Measurements from ENCODE around the gene PHIP.

DNA sequence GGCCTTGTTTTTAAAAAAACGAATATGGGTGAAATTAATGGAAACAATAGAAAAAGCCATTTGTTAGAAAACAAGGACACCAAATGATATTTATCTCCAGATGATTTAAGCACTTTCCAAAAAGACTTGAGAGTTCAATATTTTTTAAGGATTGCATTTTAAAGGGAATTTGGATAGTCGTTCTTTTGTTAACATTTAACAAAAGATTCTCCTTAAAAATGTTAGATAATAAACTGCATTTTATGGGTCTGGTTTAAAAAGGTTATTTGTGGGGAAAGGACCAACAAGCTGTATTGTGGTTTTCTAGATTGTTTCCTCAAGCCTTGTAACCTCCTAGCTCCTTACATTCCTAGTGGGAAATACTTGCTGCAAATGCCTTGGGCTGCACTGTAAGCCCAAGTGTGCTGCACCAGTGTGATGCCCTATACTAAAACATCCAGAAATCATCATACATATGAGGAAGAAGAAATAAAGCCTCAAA lies 1.5 kb upstream of the PHIP start:
- TF ChIP-seq POLR2A (IDR thresholded peaks at IDR 0.05; ENCODE audit: low read depth, low read length) (no peak), EZH2 (IDR thresholded peaks at IDR 0.05; ENCODE audit: borderline replicate concordance, low read depth, low read length, severe bottlenecking) (no peak), JUN (IDR thresholded peaks at IDR 0.05; ENCODE audit: borderline replicate concordance, insufficient read depth, insufficient read length, low read depth) (no peak)
- TF ChIP-seq, protein P1, sequence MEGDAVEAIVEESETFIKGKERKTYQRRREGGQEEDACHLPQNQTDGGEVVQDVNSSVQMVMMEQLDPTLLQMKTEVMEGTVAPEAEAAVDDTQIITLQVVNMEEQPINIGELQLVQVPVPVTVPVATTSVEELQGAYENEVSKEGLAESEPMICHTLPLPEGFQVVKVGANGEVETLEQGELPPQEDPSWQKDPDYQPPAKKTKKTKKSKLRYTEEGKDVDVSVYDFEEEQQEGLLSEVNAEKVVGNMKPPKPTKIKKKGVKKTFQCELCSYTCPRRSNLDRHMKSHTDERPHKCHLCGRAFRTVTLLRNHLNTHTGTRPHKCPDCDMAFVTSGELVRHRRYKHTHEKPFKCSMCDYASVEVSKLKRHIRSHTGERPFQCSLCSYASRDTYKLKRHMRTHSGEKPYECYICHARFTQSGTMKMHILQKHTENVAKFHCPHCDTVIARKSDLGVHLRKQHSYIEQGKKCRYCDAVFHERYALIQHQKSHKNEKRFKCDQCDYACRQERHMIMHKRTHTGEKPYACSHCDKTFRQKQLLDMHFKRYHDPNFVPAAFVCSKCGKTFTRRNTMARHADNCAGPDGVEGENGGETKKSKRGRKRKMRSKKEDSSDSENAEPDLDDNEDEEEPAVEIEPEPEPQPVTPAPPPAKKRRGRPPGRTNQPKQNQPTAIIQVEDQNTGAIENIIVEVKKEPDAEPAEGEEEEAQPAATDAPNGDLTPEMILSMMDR (IDR thresholded peaks at IDR 0.05; ENCODE audit: extremely low read depth in 1 of 2, insufficient read depth in 1 of 2, low read depth in 1 of 2, low read length in 2 of 2), result no peak

Measured in endothelial cell of umbilical vein (primary cell).